Body of pancreas (tissue), 4 donors: ENCODE data around the gene LDLRAD4. TPM values are rescaled to one million over a fixed set of nuclear protein-coding genes. Genes with fewer than 3 reads are reported as not detected.

ENCODE experiments used
- ATAC-seq: fragments of 150-250 bp; one replicate; pipeline ENCODE4 v1.9.1; 2016
- DNase-seq, 4 donors: peaks; one replicate each; pipeline ENCODE4 v3.0.0-alpha.2; 2019
- H3K27ac ChIP-seq, 4 donors: fragments of 200-600 bp; sonication (generic); 1 replicate in 3 of 4; 2 replicates in 1 of 4; pipeline versions ENCODE4 v1.5.1 to v1.6.1; 2016 to 2019; ENCODE audit warnings: mild to moderate bottlenecking in 1 of 4, mixed read lengths in 1 of 4, moderate library complexity in 1 of 4
- H3K27me3 ChIP-seq, 2 donors: fragments of 200-600 bp; sonication (generic); one replicate each; pipeline ENCODE4 v1.6.0; 2016; ENCODE audit warnings: mild to moderate bottlenecking in 1 of 2
- H3K36me3 ChIP-seq, 2 donors: fragments of 200-600 bp; sonication (generic); replicated peaks in 1 of 2; 2 replicates each; pipeline ENCODE4 v1.5.1; 2016; ENCODE audit warnings: low read depth in 2 of 2; ENCODE audit not compliant: insufficient read depth in 1 of 2
- H3K4me1 ChIP-seq: fragments of 200-600 bp; sonication (generic); one replicate; pipeline ENCODE4 v1.6.0; 2016
- H3K4me3 ChIP-seq, 2 donors: fragments of 200-600 bp; sonication (generic); 1 replicate in 1 of 2; 2 replicates in 1 of 2; pipeline ENCODE4 v1.5.1; 2016 to 2019
- H3K9me3 ChIP-seq, 3 donors: fragments of 200-600 bp; sonication (generic); 1 replicate in 2 of 3; 2 replicates in 1 of 3; pipeline ENCODE4 v1.5.1; 2016
- POLR2A ChIP-seq, 3 donors: fragments of 450-650 bp; IDR thresholded peaks; one replicate each; pipeline ENCODE4 v1.6.1; 2016; ENCODE audit warnings: antibody characterized with exemption in 3 of 3, mild to moderate bottlenecking in 2 of 3
- WGBS, 2 donors: methylation state at CpG; one replicate each; pipeline ENCODE4 v1.1.5; 2017; 5-methylcytosine and 5-hydroxymethylcytosine counted together
- intact Hi-C: fragments of 100-400 bp; cut with DNase I; formaldehyde crosslinking; loops from one replicate; pipeline ENCODE4 v1.15.1; 2023
- total RNA-seq, 2 donors: library from RNA; depleted of rRNA; stranded (reverse); fragments of >200 nt; gene quantifications; one replicate each; pipeline ENCODE4 v1.1.0, GENCODE V29; 2016
- TF ChIP-seq, protein P1 (sequence below), 7 experiments: fragments of 450-650 bp in 4 of 7; fragments of 200-600 bp in 3 of 7; sonication (generic) in 3 of 7; IDR thresholded peaks; one replicate each; pipeline ENCODE4 v1.5.1; 2016 to 2019; ENCODE audit warnings: antibody characterized with exemption in 7 of 7

The LDLRAD4 gene
- total RNA-seq, 2 donors from 2014 or later = 8.6 to 35.9 TPM

DNA sequence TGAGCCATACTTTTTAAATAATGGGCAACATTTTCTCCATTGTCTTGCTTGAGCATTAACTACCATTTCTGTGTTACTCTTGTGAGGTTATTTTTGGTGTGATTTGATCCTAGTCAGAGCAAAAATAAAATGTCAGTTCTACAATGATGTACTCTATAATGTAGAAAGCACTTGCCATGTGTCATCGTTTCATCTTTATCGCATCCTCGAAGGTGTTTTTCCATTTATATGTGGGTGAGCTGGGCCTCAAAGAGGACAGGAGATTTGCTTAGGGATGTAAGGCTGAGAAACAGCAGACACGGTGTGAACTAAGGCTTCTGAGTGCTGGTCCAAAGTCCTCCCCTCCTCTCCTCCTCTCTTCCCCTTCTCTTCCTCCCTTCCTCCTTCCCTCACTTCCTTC is 308.0 kb downstream of the LDLRAD4 start:
- intact Hi-C loops = no loop called here
- no peak overlapping the region for H3K27ac ChIP-seq
- H3K4me1 ChIP-seq = no peaks in the 10 kb centered on the region
- H3K36me3 ChIP-seq = no peaks in the 10 kb centered on the region
- no peaks in the 10 kb centered on the region for H3K9me3 ChIP-seq
- no peak for TF ChIP-seq POLR2A (IDR thresholded peaks at IDR 0.05)
- TF ChIP-seq, protein P1, sequence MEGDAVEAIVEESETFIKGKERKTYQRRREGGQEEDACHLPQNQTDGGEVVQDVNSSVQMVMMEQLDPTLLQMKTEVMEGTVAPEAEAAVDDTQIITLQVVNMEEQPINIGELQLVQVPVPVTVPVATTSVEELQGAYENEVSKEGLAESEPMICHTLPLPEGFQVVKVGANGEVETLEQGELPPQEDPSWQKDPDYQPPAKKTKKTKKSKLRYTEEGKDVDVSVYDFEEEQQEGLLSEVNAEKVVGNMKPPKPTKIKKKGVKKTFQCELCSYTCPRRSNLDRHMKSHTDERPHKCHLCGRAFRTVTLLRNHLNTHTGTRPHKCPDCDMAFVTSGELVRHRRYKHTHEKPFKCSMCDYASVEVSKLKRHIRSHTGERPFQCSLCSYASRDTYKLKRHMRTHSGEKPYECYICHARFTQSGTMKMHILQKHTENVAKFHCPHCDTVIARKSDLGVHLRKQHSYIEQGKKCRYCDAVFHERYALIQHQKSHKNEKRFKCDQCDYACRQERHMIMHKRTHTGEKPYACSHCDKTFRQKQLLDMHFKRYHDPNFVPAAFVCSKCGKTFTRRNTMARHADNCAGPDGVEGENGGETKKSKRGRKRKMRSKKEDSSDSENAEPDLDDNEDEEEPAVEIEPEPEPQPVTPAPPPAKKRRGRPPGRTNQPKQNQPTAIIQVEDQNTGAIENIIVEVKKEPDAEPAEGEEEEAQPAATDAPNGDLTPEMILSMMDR (IDR thresholded peaks at IDR 0.05) = no peak
- 65 to 75% methylated on average over 4 of the region's 4 CpGs for WGBS, 2 donors
- H3K4me3 ChIP-seq = no peak overlapping the region
- no peaks in the 10 kb centered on the region for H3K27me3 ChIP-seq
- DNase-seq (no peak), ATAC-seq (no peak)

DNA sequence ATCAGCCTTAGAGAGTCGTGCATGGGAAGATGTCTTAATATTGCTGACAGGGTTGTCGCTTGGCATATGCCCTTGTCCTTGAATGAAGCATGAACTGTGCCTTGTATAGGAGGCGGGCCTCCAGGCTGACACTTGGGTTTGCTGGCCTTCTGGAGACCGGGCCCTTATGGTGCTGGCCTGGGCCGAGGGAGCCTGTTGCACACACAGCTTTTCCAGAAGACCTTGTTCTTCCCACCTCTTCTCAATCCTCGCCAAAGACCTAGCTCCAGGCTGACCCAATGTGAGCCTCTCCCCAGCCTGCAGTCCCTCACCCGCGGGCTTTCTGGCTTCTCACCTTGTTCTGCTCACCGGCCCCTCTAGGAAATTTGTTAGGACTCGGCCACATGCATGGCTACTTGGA is 308.7 kb downstream of the LDLRAD4 start:
- H3K36me3 ChIP-seq = no peaks in the 10 kb centered on the region
- H3K27me3 ChIP-seq = no peaks in the 10 kb centered on the region
- no peaks in the 10 kb centered on the region for H3K9me3 ChIP-seq
- WGBS, 2 donors = 82 to 90% methylated on average over 10 of the region's 10 CpGs
- no peak overlapping the region for H3K4me3 ChIP-seq
- H3K27ac ChIP-seq = no peak overlapping the region
- intact Hi-C loops = no loop called here
- ATAC-seq = no peak
- no peaks in the 10 kb centered on the region for H3K4me1 ChIP-seq
- DNase-seq = no peak
- TF ChIP-seq POLR2A (IDR thresholded peaks at IDR 0.05) = no peak
- TF ChIP-seq, protein P1 (IDR thresholded peaks at IDR 0.05) = no peak

DNA sequence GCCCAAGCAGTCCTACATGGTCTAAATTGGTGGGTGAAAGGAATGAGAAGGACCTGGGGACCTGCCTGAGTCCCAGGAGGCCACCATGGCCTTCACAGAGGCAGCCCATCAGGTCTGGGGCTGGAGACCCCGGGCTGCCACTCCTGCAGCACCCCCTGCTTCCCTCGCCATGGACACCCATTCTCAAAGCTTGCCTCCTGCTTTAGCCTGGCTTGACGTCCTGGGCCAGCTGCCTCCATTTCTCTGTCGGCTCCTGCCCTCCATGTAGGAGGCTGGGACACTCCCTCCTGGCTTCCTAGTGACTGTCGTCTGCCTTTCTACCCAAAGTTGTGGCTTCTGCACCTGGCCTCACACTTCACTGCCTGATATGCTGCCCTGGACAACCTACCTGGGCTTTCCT is 309.2 kb downstream of the LDLRAD4 start:
- 66 to 95% methylated on average over 2 to 5 of the region's 5 CpGs for WGBS, 2 donors
- Histone ChIP-seq H3K9me3 (no peaks in the 10 kb centered on the region), H3K36me3 (no peaks in the 10 kb centered on the region), H3K4me3 (no peak overlapping the region), H3K27ac (no peak overlapping the region), H3K27me3 (no peaks in the 10 kb centered on the region), H3K4me1 (no peaks in the 10 kb centered on the region)
- no peak for ATAC-seq
- no peak for DNase-seq
- TF ChIP-seq, protein P1 (IDR thresholded peaks at IDR 0.05) = no peak
- no peak for TF ChIP-seq POLR2A (IDR thresholded peaks at IDR 0.05)
- intact Hi-C loops = no loop called here

DNA sequence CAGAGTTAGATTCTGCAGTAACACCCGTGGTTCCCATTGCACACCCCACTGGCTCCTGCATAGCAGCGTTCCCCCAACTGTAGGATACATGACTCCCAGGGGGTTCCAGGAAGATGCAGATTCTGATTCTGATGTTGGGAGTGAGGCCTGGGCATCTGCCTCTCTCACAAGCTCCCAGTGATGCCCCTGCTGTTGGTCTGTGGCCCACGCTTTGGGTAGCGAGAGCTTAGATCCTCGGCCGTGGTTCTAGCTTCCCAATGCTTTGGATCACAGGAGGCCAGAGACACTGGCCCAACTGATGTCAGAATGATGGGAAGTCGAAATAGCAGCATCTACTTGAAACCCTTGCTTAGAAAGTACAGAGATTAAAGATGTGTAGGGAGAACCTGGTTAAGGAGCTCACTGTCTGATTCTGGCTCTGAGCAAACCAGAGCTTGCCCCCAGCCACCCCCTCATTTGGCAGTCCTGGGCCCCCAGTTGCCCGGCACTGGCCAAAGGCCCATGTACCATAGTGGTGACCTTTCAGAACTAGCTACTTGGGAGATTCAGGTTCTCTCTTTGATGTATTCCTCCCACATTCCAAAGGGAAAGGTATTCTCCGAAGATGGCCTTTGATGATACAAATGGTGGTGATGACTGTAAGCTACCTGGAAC is 310.3 kb downstream of the LDLRAD4 start:
- ATAC-seq (no peak), DNase-seq (no peak)
- Histone ChIP-seq H3K9me3 (no peaks in the 10 kb centered on the region), H3K4me1 (no peaks in the 10 kb centered on the region), H3K36me3 (no peaks in the 10 kb centered on the region), H3K27ac (no peak overlapping the region), H3K27me3 (no peaks in the 10 kb centered on the region), H3K4me3 (no peak overlapping the region)
- TF ChIP-seq, protein P1 (IDR thresholded peaks at IDR 0.05) = no peak
- TF ChIP-seq POLR2A (IDR thresholded peaks at IDR 0.05) = no peak
- intact Hi-C loops = no loop called here
- WGBS, 2 donors = 82 to 92% methylated on average over 9 of the region's 9 CpGs
